NAMALWA (cell line): Measurements from ENCODE around the gene TRA2A.
"Not testable (repeated sequence)": the region's sequence is repeated elsewhere in the genome, so short reads cannot be mapped to it uniquely, and the experiment has no call there.

Experiments
- DNase-seq: peaks from one replicate; pipeline ENCODE4 v3.0.0-alpha.2; 2015; ENCODE audit warnings: low spot score

TRA2A gene

DNA sequence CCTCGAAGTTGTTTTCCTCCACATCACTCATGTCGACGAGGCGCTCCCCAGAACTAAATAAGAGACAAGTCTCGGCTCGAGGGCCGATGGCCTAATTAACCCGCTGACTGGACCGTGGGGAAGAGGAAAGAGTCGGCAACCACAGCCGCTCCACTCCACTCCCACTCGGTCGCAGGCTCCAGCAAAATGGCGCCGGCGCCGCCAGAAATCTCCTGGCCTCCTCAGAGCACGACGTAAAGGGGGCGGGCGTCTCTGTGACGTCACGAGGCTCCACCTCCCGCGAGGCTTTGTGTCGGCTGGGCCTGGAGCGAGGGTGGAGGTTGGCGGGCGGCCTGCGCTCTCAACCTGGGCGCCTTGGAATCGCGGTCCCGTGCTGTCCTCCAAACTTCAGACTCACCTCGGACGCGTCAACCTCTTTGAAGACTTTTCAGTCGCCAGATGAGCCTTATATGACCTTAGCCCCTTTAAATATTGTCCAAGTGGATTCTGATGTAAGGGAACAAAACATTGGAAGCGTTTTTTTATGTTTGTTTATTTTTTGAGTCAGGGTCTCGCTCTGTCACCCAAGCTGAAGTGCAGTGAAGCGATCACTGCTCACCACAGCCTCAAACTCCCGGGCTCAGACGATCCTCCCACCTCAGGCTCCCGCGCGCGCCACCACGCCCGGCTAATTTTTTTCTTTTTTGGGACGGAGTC, at the start of gene TRA2A:
Gene TRA2A, minus strand, starts transcription at position 188 of the 696 bp plus-strand sequence. Its CDS starts 157 bp downstream, at position 31.
- DNase-seq: peak; percentile 99

DNA sequence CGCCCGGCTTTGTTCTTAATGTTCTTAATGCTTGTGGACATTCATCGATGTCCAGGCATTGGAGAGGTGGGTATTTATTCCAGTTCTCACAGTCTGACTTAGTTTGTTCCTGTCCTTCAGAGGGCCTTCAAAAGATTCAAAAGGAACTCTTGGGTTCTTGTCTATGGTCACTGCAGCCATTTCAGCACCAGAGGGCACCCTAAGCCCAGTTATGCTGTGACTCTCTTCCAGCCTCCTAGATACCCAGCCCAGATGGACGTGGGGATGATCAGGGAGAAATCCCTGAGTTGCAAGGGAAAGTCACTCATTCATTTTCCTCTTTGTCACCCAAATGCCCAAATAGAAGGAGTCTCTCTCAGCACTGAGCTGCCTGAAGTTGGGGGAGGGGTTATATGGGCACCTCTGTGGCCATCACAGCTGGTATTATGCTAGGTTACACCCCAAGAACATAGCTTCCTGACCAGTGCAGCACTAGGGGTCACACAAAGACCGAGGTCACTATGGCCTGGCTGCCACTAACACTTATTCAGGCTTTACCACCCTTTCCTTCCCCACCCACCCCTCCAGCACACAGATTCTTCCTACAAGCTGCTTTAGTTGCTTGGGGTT, 38.9 kb upstream of the TRA2A start:
- DNase-seq: peak; percentile 84

DNA sequence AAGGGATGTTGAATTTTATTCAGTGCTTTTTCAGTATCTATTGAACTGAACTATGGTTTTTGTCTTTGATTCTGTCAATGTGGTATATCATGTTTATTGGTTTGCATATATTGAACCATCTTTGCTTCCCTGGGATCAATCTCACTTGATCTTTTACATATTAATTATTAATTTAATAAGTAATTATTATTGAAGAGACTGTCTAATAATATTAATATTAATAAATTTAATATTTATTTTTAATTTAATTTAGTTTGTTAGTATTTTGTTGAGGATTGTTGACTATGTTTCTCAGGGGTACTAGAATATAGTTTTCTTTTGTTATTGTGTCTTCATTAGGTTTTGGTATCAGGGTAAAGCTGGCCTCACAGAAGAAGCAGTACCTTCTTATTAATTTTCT, 26.5 kb upstream of the TRA2A start:
- DNase-seq: no peak

DNA sequence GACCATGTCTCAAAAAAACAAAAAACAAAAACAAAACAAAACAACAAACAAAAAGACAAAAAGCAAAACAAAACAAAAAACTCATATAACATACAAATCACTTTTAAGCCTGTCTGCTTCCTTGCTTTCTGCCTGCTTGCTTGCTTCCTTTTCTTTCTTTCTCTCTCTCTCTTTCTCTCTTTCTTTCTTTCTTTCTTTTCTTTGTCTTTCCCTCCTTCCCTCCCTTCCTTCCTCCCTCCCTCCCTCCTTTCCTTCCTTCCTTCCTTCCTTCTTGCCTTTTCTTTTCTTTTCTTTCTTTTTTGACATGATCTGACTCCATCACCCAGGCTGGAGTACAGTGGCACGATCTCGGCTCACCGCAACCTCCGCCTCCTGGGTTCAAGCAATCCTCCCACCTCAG, 15.9 kb upstream of the TRA2A start:
- no peak for DNase-seq

DNA sequence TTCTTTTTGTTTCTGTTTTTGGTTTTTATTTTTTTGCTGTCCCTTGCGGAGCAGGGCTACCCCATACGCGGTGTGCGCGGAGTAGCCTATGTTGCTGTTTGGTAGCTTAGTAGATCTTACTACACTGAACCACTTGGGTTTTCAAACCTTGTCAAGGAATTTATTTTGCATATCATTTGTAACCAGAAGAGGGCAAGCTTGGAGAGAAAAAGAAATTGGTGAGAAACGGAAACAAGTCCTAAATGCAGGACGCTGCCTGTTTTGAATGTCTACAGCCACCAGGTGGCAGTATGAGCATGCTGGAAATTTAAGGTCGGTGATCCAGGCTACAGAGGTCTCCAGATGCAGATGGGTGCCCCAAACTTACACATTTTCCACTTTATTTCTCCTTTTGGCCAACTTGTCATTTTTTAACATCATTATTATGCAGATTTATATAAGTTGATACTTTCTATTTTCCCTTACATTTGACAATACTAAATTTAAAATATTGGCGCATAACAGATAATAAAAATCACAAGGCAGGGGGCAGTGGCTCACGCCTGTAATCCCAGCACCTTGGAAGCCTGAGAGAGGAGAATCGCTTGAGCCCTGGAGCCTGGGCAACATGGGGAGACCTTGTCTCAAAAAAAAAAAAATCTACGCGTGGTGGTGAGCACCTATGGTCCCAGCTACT, 15.3 kb upstream of the TRA2A start:
- peak; percentile 99 for DNase-seq

DNA sequence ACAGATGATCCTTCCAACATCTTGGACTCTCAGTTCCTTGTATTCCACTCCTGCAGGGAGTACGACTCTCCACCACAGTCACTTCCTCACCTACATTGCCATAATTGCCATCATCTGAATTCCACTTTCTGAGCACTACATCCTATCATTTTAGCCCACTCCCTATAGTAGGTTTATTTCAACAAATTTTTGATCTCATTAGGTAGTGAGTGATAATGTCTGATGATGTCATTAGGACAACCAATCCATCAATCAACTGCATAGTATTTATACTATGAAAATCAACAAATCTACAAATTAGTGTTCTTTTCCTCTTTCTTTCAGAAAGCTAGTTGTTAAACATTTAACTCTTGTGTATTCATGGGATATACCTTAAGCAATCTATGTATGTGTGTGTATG, 13.7 kb upstream of the TRA2A start:
- DNase-seq: no peak

DNA sequence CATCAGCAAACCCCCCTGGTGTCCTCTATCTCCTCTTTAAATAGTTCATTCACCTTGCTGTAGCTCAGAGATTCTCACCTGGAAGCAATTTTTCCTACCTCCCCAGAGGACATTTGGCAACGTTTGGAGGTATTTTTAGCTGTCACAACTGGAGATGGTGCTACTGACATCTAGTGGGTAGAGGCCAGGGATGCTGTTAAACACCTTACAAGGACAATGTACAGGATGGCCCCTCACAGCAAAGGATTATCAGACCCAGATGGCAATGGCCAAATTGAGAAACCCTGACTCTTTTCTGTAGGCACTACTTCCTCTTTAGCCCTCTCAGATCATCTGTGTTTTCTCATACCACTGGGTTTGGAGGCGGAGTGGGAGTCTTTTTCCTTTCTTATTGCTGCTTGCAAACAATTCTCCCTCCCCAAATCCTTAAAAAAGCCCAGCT, 13.2 kb upstream of the TRA2A start:
- peak; percentile 82 for DNase-seq

DNA sequence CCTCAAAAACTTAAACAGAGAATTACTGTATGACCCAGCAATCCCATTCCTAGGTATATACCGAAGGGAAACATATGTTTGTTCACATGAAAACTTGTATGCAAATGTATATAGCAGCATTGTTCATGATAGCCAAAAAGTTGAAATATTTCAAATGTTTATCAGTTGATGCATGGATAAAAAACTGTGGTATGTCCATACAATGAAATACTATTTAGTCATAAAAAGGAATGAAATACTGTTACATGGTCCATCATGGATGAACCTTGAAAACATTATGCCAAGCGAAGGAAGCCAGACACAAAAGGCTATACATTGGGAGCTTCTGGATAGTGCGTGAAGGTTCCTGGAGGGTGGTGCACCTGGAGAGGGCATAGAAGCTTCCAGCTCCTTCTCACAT, 11.0 kb upstream of the TRA2A start:
- no peak for DNase-seq

DNA sequence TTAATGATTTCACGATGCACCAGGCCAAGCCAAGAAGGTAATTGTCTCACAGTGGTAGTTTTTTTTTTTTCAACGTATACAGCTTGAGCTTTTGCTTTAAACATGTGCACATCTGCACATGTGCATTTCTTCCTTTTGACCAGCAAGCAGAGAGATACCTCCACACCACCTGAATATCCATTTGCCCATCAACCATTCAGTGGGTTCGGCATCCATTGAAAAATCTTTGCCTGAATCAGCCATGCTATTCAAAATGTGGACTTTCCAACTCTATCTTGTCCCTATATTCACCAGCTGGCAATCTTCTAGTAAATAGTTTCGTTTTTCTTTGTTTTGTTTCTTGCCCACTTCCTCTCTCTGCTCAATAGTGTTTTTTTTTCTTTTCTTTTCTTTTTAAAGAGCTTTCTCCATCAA, 7.7 kb upstream of the TRA2A start:
- peak; percentile 61 for DNase-seq

DNA sequence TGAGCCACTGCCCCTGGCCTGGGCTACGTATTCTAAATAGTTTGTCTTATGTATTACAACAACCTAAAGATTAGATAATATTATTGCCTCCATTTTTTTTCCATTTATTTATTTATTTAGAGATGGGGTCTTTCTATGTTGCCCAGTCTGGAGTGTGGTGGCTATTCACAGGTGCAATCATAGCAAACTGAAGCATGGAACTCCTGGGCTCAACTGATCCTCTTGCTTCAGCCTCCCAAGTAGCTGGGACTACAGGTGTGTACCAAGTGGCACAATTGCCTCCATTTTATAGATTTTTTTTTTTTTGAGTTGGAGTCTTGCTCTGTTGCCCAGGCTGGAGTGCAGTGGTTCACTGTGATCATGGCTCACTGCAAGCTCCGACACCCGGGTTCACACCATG, 6.5 kb upstream of the TRA2A start:
- no peak for DNase-seq

DNA sequence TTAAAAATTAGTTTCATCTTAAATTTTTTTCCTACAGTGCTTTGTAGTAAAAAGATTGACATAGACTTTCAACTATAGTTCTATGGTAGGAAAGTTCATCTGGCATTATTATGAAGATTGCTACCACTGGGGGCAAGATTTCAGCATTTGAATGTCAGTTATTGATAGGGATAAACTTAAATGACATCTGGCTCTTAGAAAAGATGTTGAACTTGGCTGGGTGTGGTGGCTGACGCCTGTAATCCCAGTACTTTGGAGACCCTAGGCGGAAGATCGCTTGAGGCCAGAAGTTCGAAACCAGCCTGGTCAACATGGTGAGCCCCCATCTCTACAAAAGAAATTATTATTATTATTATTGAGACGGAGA, 1.4 kb upstream of the TRA2A start:
- DNase-seq: peak; percentile 66

DNA sequence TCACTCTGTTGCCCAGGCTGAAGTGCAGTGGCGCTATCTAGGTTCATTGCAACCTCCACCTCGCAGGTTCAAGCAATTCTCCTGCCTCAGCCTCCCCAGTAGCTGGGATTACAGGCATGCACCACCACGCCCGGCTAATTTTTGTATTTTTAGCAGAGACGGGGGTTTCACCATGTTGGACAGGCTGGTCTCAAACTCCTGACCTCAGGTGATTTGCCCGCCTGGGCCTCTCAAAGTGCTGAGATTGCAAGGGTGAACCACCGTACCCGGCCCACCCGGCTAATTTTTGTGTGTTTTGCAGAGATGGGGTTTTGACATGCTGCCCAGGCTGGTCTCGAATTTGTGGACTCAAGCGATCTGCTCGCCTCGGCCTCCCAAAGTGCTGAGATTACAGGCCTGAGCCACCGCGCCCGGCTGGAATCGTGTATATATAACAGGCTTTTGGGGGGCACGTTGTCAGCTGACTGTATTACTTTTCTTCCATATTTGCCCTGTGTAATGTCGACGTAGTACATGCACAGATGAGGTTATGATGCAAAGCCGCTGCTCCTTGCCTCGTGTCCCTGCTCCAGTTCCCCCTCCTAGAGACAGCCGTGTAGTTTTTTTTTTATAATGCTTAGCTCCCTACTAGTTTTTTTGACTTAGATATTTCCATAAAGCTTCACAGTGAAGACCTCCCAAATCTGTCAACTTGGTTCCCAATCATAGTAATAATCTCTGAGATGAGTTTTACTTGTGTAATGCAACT, 883 bp upstream of the TRA2A start:
- DNase-seq: no peak

DNA sequence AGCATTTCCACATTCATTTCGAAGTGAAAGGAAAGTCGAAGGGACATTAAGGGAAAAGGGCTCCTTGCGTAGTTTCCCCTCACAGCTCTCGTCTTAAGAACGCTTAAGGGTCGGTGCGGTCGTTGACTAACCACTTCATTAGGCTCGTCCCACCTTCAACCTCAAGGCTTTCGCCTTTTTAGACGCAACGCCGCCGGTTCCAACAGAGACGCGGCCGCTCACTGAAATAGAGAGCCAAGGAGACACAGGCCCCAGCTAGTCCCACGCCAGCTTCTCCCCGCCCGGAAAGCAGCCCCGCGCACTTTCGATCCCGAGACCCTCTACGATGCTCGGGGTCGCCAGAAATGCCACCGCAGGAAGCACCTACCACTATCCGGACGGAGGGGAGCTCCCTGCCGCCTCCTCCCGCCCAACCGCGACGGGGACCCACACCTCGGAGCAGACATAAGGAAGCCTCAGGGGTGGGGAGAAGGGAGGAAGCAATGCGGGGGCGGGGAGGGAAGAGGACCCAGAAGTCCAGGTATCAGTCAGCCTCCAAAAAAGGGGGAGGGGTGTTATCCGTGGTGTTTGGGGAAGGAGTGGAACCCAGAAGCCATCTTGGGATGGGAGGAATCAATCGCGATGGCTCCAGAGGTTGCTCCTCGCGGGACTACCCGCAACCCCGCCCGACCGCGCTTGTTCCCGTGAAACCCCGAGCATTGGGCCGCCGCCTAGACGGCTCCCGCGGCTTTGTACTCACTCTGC, 559 bp downstream of the TRA2A start:
- peak; percentile 78 for DNase-seq

DNA sequence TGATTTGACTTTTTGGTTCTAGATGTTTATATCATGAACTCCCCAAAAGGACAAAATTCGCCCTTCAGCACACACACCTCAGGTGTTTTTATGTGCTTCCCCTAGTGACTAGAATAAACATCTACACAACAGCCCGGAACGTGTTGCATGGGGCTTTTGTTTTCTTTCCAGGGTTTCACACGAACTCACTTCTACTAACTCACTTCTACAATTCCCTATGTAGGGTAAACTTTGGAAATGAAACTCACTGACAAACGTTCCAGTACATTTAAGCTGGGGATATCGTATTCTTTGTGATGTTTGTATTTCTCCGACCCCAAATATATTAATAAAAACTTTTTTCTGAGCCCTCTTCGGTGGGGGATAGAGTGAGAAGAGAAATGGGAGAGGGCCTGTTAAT, 1.4 kb downstream of the TRA2A start:
- peak; percentile 90 for DNase-seq

DNA sequence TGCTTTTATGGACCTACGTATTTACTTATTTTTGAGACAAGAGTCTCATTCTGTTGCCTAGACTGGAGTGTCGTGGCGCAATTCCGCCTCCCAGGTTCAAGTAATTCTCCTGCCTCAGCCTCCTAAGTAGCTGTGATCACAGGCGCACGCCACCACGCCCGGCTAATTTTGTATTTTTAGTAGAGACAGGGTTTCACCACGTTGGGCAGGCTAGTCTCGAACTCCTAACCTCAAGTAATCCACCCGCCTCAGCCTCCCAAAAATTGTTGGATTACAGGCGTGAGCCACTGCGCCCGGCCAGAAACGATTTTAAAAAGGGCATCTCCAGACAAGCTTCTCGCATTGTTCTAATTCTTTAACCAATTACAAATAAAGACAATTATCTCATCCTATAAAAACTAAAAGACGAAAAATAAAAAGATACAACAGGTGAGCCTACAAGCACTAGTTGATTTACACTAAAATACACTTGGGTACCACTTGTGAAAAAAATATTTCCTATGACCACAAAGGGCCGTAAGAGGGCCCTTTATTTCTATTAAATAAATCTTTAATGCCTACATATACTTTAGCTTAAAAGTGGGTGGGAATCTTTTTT, 2.4 kb downstream of the TRA2A start:
- DNase-seq: no peak

DNA sequence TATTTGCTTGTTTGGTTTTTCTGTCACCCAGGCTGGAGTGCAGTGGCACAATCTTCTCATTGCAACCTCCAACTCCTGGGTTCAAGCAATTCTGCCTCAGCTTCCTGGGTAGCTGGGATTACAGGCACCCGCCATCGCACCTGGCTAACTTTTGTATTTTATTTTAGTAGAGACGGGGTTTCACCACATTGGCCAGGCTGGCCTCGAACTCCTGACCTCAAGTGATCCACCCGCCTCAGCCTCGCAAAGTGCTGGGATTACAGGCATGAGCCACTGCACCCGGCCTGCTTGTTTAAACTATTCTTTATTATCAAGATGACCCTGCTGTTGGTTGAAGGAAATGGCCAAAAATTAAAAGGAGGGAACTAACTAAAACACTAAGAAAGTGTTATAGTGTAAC, 6.2 kb downstream of the TRA2A start:
- DNase-seq: not testable (repeated sequence)

DNA sequence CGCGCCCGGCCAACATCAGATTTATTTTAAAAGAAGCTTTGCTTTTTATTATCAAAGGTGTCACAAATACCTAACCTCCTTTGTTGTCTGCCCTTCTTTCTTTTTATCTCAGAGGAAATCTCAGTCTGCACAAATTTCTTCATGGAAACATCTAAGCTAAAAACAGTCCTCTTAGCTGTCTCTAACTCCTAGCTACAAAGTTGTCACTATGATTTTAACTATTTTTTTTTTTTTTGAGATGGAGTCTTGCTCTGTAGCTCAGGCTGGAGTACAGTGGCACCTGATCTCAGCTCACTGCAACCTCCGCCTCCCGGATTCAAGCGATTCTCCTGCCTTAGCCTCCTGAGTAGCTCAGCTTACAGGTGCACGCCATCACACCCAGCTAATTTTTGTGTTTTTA, 7.3 kb downstream of the TRA2A start:
- no peak for DNase-seq

DNA sequence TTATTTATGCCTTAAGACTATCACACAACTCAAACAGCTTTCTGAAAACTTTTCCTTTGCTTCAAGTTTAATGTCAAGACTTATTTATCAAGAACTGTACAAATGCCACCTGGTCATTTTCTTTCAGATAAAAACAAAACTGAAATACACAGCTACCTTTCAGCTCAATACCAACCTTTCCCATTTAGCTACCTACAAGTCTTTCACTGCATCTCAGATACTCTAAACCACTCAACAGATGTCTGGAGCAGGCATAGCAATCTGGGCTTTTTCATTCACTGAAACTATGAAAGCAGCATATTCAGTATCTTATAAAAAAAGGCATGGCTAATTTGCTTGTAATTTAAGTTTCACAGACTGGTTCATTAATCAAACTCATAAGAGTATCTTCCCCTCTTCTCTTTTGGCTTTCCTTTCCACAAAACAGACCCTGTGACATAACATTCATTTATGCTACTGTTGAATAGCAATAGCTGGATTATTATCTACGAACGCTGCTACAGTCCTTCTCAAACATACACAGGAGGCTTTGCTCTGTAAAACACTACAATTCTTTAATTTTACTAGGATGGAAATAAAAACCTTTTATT, 8.2 kb downstream of the TRA2A start:
- no peak for DNase-seq

DNA sequence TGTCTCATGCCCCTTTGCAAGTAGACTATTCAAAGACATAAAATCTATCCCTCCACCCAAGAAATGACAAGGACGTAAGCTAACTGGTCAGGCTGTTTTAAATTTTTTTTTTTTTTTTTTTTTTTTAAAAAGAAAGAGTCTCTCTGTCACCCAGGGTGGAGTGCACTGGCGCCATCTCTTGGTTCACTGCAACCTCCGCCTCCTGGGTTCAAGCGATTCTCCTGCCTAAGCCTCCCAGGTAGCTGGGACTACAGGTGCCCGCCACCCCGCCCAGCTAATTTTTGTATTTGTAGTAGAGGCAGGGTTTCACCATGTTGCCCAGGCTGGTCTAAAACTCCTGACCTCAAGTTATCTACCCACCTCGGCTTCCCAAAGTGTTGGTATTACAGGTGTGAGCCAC, 11.2 kb downstream of the TRA2A start:
- no peak for DNase-seq

DNA sequence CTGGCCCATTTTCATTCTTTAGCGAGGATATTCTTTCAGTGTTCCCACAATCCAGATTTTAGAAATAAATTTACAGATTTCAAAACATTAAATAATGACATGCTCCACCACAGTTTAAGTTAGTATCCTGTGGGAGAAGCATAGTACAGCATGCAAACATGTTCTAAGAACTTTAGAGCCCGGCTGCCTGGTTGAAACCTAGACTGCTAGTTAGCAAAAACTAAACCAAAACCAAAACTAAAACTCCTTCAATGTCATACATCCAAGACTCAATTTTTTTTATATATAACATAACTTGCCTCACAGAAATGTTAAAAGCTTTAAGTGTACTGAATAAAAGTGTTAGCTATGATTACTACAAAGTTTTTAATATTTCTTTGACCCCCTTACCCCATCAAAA, 17.0 kb downstream of the TRA2A start:
- DNase-seq: no peak

DNA sequence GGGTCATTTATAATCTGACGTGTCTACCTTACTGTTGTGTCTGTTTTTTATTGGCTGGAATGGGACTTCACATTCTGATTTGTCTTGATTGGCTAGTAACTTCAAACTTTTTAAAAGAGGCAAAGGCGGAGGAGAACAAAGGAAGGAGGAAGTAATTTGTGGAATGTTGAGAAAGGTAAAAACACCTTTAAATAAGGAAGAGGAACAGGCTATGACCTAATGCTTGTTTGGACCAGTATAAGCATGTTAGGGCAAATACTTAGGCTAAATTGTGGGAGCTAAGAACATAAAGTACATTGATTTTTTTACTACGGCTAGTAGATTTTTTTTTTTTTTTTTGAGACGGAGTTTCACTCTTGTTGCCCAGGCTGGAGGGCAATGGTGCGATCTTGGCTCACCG, 18.0 kb downstream of the TRA2A start:
- not testable (repeated sequence) for DNase-seq
